Heart left ventricle (tissue), 16 donors: ENCODE data around the gene OR1I1. TPM values are rescaled to one million over a fixed set of nuclear protein-coding genes. Genes with fewer than 3 reads are reported as not detected.
A peak's percentile ranks its signal among the peaks of the same experiment; 100 is the strongest.

ENCODE experiments used
- ATAC-seq, 4 donors: fragments of 200-7000 bp; cut with Tn5 transposase; one replicate each; pipeline ENCODE4 v1.9.1; 2020 to 2022; ENCODE audit warnings: moderate library complexity in 4 of 4, mild to moderate bottlenecking in 3 of 4, moderate number of reproducible peaks in 1 of 4
- DNase-seq, 5 donors: peaks; one replicate each; pipeline ENCODE4 v3.0.0-alpha.2; 2020
- H3K27ac ChIP-seq, 12 donors: fragments of 200-600 bp; sonication (generic) in 4 of 12; one replicate each; pipeline versions ENCODE4 v1.5.0 to v1.8.0; 2016 to 2022; ENCODE audit warnings: mild to moderate bottlenecking in 2 of 12
- H3K27me3 ChIP-seq, 9 donors: fragments of 200-600 bp; sonication (generic) in 2 of 9; one replicate each; pipeline versions ENCODE4 v1.5.1 to v1.8.0; 2016 to 2022; ENCODE audit warnings: mild to moderate bottlenecking in 3 of 9
- H3K36me3 ChIP-seq, 9 donors: fragments of 200-600 bp; sonication (generic) in 2 of 9; one replicate each; pipeline versions ENCODE4 v1.5.0 to v1.8.0; 2018 to 2022; ENCODE audit warnings: mild to moderate bottlenecking in 2 of 9
- H3K4me1 ChIP-seq, 12 donors: fragments of 200-600 bp; sonication (generic) in 4 of 12; one replicate each; pipeline versions ENCODE4 v1.5.0 to v1.8.0; 2016 to 2022; ENCODE audit warnings: mild to moderate bottlenecking in 3 of 12
- H3K4me3 ChIP-seq, 12 donors: fragments of 200-600 bp; sonication (generic) in 4 of 12; one replicate each; pipeline versions ENCODE4 v1.5.0 to v1.8.0; 2017 to 2022; ENCODE audit warnings: mild to moderate bottlenecking in 9 of 12, moderate library complexity in 4 of 12
- H3K9me3 ChIP-seq, 12 donors: fragments of 200-600 bp; sonication (generic) in 4 of 12; one replicate each; pipeline versions ENCODE4 v1.5.0 to v1.8.0; 2016 to 2022; ENCODE audit warnings: mild to moderate bottlenecking in 1 of 12
- POLR2A ChIP-seq, 2 donors: fragments of 450-650 bp; IDR thresholded peaks; one replicate each; pipeline ENCODE4 v1.6.1; 2017; ENCODE audit warnings: antibody characterized with exemption in 2 of 2, mild to moderate bottlenecking in 2 of 2, moderate library complexity in 2 of 2
- WGBS, 4 donors: extraction: QIAGEN DNeasy Blood & Tissue Kit in 2 of 4; methylation state at CpG; one replicate each; pipeline versions ENCODE4 v1.1.5 to v1.1.7; 2013 to 2018; 5-methylcytosine and 5-hydroxymethylcytosine counted together
- intact Hi-C, 10 donors: fragments of 100-400 bp; cut with DNase I; formaldehyde crosslinking; loops; one replicate each; pipeline versions ENCODE4 v1.11.1 to v1.14.2; 2022
- long read RNA-seq, 3 donors: library from polyadenylated mRNA; unstranded; transcript quantifications; one replicate each; pipeline ENCODE4 v2.0.0, GENCODE V29; 2020 to 2021
- polyA plus RNA-seq, 2 donors: library from polyadenylated mRNA; stranded (reverse); fragments of 200-250 nt; gene quantifications; one replicate each; pipeline ENCODE4 v1.2.3, GENCODE V29; 2013
- total RNA-seq, 9 donors: library from RNA; depleted of rRNA in 2 of 9; stranded (reverse); fragments of >200 nt in 2 of 9; fragmentation: NEBNext Ultra II Directional in 3 of 9; extraction: Animal tissue kit (Norgen Biotek cat#: 25700) in 3 of 9; gene quantifications; one replicate each; pipeline versions ENCODE4 v1.1.0 to v1.2.4, GENCODE V29; 2016 to 2023
- TF ChIP-seq, protein P1 (sequence below), 12 donors: fragments of 200-600 bp; sonication (generic) in 4 of 12; IDR thresholded peaks; one replicate each; pipeline versions ENCODE4 v1.5.0 to v1.8.0; 2018 to 2022; ENCODE audit warnings: antibody characterized with exemption in 12 of 12, mild to moderate bottlenecking in 5 of 12
- donor health status: ischemic (EF 13 %, LVEDD 7.1; RV severe dilation, severe dysfunction).
- donor health status: healthy with polysubstance abuse.
- donor health status: DM: no; HTN: yes; CAD: no.
- donor health status: DM: no; HTN: no; CAD: no.
- donor health status: ischemic (EF 25% LVEDD 6.9; RV normal size, moderate dysfunction).
- donor health status: ischemic (EF 25% LVEDD 5.7; RV mildly dilated, moderate dysfunction).
- donor health status: healthy.
- donor health status: DM: yes; HTN: yes; CAD: no.
- donor health status: ischemic (EF 35%, LVEDD 5.7; RV mildly dilated, moderate dysfunction).
- donor health status: nonischemic (EF 11% LVEDD 7.7; RV severe dilation, severe dysfunction).
- donor health status: DM: yes; HTN: yes; CAD: no.
- donor health status: PGD.
- donor health status: ischemic (EF 29% LVEDD 5.4; RV normal size, mild dysfunction).
- donor health status: nonischemic (EF 23%, LVEDD 6.1; RV moderate dilation, normal function).

OR1I1 gene, protein sequence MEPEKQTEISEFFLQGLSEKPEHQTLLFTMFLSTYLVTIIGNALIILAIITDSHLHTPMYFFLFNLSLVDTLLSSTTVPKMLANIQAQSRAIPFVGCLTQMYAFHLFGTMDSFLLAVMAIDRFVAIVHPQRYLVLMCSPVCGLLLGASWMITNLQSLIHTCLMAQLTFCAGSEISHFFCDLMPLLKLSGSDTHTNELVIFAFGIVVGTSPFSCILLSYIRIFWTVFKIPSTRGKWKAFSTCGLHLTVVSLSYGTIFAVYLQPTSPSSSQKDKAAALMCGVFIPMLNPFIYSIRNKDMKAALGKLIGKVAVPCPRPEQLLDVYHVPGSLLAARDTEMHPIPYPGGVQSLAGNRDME
- total RNA-seq (not detected), polyA plus RNA-seq (not detected)
- long read RNA-seq, donor 1 = 0 reads
- long read RNA-seq, donor 2 = 0 reads
- long read RNA-seq, donor 3 = 0 reads

- Histone ChIP-seq H3K4me3 (no peak within 1 kb of the TSS), H3K36me3 (no peaks in the 10 kb centered on the region), H3K27me3 (peaks cover 0 to 50% (median 14%) of the 10 kb centered on the region in 9 donors), H3K9me3 (no peaks in the 10 kb centered on the region), H3K4me1 (no peaks in the 10 kb centered on the region), H3K27ac (no peak within 1 kb of the TSS)
- DNase-seq (no peak), ATAC-seq (no peak)
- WGBS, 4 donors = 51 to 64% (median 58%) methylated on average over 5 to 6 of the region's 6 CpGs
- TF ChIP-seq, protein P1, sequence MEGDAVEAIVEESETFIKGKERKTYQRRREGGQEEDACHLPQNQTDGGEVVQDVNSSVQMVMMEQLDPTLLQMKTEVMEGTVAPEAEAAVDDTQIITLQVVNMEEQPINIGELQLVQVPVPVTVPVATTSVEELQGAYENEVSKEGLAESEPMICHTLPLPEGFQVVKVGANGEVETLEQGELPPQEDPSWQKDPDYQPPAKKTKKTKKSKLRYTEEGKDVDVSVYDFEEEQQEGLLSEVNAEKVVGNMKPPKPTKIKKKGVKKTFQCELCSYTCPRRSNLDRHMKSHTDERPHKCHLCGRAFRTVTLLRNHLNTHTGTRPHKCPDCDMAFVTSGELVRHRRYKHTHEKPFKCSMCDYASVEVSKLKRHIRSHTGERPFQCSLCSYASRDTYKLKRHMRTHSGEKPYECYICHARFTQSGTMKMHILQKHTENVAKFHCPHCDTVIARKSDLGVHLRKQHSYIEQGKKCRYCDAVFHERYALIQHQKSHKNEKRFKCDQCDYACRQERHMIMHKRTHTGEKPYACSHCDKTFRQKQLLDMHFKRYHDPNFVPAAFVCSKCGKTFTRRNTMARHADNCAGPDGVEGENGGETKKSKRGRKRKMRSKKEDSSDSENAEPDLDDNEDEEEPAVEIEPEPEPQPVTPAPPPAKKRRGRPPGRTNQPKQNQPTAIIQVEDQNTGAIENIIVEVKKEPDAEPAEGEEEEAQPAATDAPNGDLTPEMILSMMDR (IDR thresholded peaks at IDR 0.05) = no peak
- TF ChIP-seq POLR2A (IDR thresholded peaks at IDR 0.05) = no peak
- intact Hi-C loops = no loop called here
These were observed at the start of gene OR1I1 for GRCh38 chr19:15081911-15082310. Gene OR1I1 (plus strand): TSS chr19:15082211. CDS start chr19:15087066, 4,855 bp downstream.

GRCh38 chr19:15035795-15036311 lies 46.2 kb upstream of the OR1I1 start:
- no peaks in the 10 kb centered on the region for H3K36me3 ChIP-seq
- H3K27ac ChIP-seq = no peak overlapping the region
- H3K27me3 ChIP-seq = peaks cover 0 to 32% (median 6%) of the 10 kb centered on the region in 9 donors
- H3K4me1 ChIP-seq = no peaks in the 10 kb centered on the region
- H3K9me3 ChIP-seq = peaks cover 0 to 4% (median 0%) of the 10 kb centered on the region in 12 donors
- ATAC-seq = no peak
- WGBS, 4 donors = 14 to 58% (median 41%) methylated on average over 1 of the region's 1 CpG
- intact Hi-C loops = no loop called here
- no peak overlapping the region for H3K4me3 ChIP-seq
- no peak for TF ChIP-seq POLR2A (IDR thresholded peaks at IDR 0.05)
- TF ChIP-seq, protein P1 (IDR thresholded peaks at IDR 0.05) = no peak
- DNase-seq = no peak

DNA sequence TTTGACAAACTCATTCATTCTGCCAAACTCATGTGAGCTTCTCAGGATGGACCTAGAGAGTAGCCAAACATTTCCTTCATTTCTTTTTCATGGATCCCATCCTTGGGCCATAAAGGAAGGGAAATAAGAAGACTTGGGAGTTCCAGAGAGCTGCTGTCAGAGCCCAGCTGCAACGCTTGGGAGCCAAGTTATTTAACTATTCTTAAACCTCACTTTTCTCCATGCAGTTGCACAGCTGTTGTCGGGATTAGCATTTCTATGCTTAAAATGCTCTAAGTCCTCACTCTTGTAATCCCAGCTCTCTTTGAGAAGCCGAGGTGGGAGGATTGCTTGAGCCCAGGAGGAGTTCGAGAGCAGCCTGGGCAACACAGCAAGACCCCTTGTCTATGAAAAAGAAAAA lies 44.4 kb upstream of the OR1I1 start:
- intact Hi-C loops = no loop called here
- H3K36me3 ChIP-seq = no peaks in the 10 kb centered on the region
- no peak overlapping the region for H3K4me3 ChIP-seq
- H3K27ac ChIP-seq = no peak overlapping the region
- H3K27me3 ChIP-seq = peaks cover 0 to 36% (median 4%) of the 10 kb centered on the region in 9 donors
- TF ChIP-seq POLR2A (IDR thresholded peaks at IDR 0.05) = no peak
- TF ChIP-seq, protein P1 (IDR thresholded peaks at IDR 0.05) = no peak
- no peak for DNase-seq
- no peaks in the 10 kb centered on the region for H3K9me3 ChIP-seq
- 46 to 53% (median 51%) methylated on average over 4 of the region's 4 CpGs for WGBS, 4 donors
- ATAC-seq = no peak
- no peaks in the 10 kb centered on the region for H3K4me1 ChIP-seq

DNA sequence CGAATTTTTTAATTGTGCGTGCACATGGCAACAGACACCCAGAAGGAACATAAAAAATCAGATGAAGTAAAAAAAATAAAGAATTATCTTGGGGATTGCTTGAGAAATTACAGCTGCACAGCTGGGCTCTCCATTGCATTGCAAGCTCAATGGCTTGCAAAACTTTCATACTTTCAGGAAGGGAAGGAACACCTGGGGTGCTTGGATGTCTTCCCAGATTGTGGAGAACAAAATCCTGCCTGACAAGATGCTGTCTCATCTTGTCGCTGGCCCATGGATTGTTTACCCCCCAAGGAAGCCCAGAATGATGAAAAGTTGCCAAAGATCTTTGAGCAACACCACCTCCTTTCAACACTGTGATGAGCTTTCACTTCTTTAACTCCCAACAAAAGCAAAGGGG lies 43.7 kb upstream of the OR1I1 start:
- H3K4me1 ChIP-seq = no peaks in the 10 kb centered on the region
- TF ChIP-seq POLR2A (IDR thresholded peaks at IDR 0.05) = no peak
- no peak overlapping the region for H3K4me3 ChIP-seq
- H3K36me3 ChIP-seq = no peaks in the 10 kb centered on the region
- DNase-seq (no peak), ATAC-seq (peak in 1 of 4 donors; percentile 18)
- intact Hi-C loops = no loop called here
- no peak overlapping the region for H3K27ac ChIP-seq
- 56 to 66% (median 60%) methylated on average over 3 of the region's 3 CpGs for WGBS, 4 donors
- peaks cover 0 to 34% (median 4%) of the 10 kb centered on the region in 9 donors for H3K27me3 ChIP-seq
- no peaks in the 10 kb centered on the region for H3K9me3 ChIP-seq
